Fibroblast of skin of left quadriceps (primary cell): ENCODE results near the gene FAM111B.

ENCODE experiments used
- DNase-seq, 2 experiments: peaks; one replicate each; pipeline ENCODE4 v3.0.0-alpha.2; 2013; ENCODE audit warnings: low read depth in 2 of 2

Gene FAM111B

GRCh38 chr11:59157433-59157832, 50.4 kb downstream of the FAM111B start:
- no peak for DNase-seq

- no peak for DNase-seq
Measured at GRCh38 chr11:59158206-59159068, 51.4 kb downstream of the FAM111B start.

GRCh38 chr11:59164028-59164427, 57.0 kb downstream of the FAM111B start:
- no peak for DNase-seq

GRCh38 chr11:59171508-59172322, 64.7 kb downstream of the FAM111B start, which contains the start of gene DTX4:
Gene DTX4, plus strand, starts transcription at chr11:59172132. Its CDS starts 464 bp downstream, at chr11:59172596.
- DNase-seq: peak; percentile 71 to 74

GRCh38 chr11:59172345-59173079, 65.5 kb downstream of the FAM111B start:
- DNase-seq: no peak

GRCh38 chr11:59173080-59173963, 66.3 kb downstream of the FAM111B start:
- no peak for DNase-seq

GRCh38 chr11:59173964-59174663, 67.1 kb downstream of the FAM111B start:
- no peak for DNase-seq

- DNase-seq: no peak
Measured at GRCh38 chr11:59174664-59175033, 67.6 kb downstream of the FAM111B start.

- no peak for DNase-seq
Measured at GRCh38 chr11:59175091-59175501, 68.1 kb downstream of the FAM111B start.

GRCh38 chr11:59176330-59176729, 69.3 kb downstream of the FAM111B start:
- DNase-seq: no peak
